T-helper 2 cell treated with Interferon-gamma antibody and Interleukin-4, amounts not matched to agents 5 μg/mL and 100 μg/mL, for 36 hours (primary cell): ENCODE data around the gene SGSM1.
"Not testable (repeated sequence)": the region's sequence is repeated elsewhere in the genome, so short reads cannot be mapped to it uniquely, and the experiment has no call there.

Experiments used
- DNase-seq: peaks from one replicate; pipeline ENCODE4 v3.0.0; 2021; ENCODE audit warnings: low spot score
- H3K27ac Mint-ChIP-seq: one replicate; pipeline ENCODE4 v1.8.0; 2021; ENCODE audit warnings: mild to moderate bottlenecking, mixed read lengths
- H3K27me3 Mint-ChIP-seq: one replicate; pipeline ENCODE4 v1.8.0; 2021; ENCODE audit warnings: low read depth, mixed read lengths
- H3K36me3 Mint-ChIP-seq: one replicate; pipeline ENCODE4 v1.8.0; 2021; ENCODE audit warnings: low read depth, mixed read lengths
- H3K4me1 Mint-ChIP-seq: one replicate; pipeline ENCODE4 v1.8.0; 2021; ENCODE audit warnings: low read depth, mixed read lengths
- H3K4me3 Mint-ChIP-seq: one replicate; pipeline ENCODE4 v1.8.0; 2022; ENCODE audit warnings: mild to moderate bottlenecking, moderate library complexity, mixed read lengths
- H3K9me3 Mint-ChIP-seq: one replicate; pipeline ENCODE4 v1.8.0; 2021; ENCODE audit warnings: mixed read lengths

Gene SGSM1

DNA sequence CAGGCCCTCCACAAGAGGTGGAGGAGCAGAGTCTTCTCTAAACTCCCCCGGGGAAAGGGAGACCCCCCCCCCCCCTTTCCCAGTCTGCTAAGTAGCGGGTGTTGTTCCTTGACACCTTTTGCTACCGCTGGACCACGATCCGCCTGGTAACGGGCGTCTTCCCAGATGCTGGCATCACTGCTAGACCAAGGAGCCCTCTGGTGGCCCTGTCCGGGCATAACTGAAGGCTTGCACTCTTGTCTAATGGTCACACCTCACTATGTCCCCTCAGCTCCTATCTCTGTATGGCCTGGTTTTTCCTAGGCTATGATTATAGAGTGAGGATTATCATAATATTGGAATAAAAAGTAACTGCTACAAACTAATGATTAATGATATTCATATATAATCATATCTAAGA lies 31.5 kb downstream of the SGSM1 start:
- not testable (repeated sequence) for H3K4me1 Mint-ChIP-seq, H3K9me3 Mint-ChIP-seq, H3K27ac Mint-ChIP-seq, H3K4me3 Mint-ChIP-seq, H3K27me3 Mint-ChIP-seq, H3K36me3 Mint-ChIP-seq, DNase-seq

DNA sequence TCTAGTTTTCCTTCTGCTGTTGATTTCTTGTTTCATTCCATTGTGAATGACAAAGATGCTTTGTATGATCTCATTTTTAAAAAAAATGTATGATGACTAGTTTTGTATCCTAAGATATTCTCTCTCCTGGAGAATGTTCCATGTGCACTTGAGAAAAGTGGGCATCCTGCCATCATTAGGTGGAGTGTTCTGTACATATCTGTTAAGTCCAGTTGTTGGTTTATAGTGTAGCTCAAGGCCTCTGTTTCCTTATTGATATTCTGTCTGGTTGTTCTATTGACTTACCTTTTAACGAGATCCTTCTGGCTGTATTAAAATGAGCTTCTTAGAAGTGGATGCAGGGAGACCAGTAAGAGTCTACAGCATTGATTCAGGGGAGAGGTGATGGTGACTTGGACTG lies 35.2 kb downstream of the SGSM1 start:
- no peak overlapping the region for H3K27ac Mint-ChIP-seq
- H3K4me3 Mint-ChIP-seq: no peak overlapping the region
- no peaks in the 10 kb centered on the region for H3K9me3 Mint-ChIP-seq
- no peaks in the 10 kb centered on the region for H3K27me3 Mint-ChIP-seq
- no peaks in the 10 kb centered on the region for H3K4me1 Mint-ChIP-seq
- no peak for DNase-seq
- H3K36me3 Mint-ChIP-seq: no peaks in the 10 kb centered on the region

DNA sequence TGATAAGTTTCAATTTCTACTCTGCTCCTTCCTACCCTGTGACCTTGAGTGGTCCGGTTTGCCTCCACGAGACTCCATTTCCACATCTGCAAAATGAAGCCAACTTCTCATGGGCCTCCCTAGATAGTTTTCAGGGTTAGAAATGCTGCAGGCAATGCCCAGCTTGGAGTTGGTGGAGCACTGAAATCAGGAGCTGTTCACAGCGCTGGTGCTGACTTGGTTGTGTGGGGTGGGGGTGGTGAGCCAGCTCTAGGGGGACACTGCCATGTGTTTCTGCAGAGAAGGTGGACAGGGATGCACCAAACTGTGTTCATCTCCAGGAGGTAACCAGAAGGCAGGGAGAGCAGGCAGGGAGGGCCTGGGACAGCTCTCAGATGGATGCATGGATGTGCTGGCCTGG lies 37.0 kb downstream of the SGSM1 start:
- Mint-ChIP-seq H3K27me3 (no peaks in the 10 kb centered on the region), H3K36me3 (no peaks in the 10 kb centered on the region), H3K4me1 (no peaks in the 10 kb centered on the region), H3K9me3 (no peaks in the 10 kb centered on the region), H3K27ac (no peak overlapping the region), H3K4me3 (no peak overlapping the region)
- no peak for DNase-seq

DNA sequence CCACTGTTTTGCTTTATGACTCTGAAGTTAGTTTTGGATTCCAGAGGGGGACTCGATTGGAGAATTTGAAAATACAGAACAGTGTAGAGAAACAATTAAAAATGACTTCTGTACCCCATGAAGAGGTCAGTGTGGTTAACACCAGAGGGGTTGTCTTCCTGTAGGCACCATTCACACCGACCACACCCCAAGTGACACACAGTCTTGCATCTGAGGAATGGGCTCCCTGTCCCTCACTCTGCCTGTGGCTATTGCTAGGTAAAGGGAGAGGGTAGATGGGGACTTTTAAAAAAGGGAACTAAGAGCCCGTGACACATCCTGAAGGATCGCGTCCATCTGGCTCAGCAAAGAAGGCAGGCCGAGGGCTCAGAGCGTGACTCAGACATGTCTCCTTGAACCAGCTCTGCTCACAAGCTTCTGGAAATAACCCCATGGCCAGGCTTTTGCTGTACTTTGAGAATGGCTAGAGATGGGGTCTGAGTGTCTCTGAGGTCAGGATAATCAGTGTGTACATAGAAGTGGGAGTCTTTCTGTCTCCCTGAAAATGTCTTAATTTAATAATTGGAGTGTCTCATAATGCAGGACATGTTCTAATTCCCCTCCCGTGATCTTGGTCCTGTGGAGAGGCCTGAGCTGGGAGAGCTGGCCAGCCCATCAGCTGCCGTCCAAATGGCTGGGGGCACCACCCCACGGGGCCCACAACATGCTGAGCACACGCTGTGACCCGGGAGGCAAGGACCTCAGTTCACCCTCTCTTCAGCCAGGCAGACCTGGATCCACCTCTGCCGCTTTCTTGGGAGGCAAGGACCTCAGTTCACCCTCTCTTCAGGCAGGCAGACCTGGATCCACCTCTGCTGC lies 39.3 kb downstream of the SGSM1 start:
- Mint-ChIP-seq H3K4me1 (peaks cover 1% of the 10 kb centered on the region), H3K27me3 (no peaks in the 10 kb centered on the region), H3K9me3 (no peaks in the 10 kb centered on the region), H3K27ac (no peak overlapping the region), H3K4me3 (no peak overlapping the region), H3K36me3 (no peaks in the 10 kb centered on the region)
- DNase-seq: no peak

DNA sequence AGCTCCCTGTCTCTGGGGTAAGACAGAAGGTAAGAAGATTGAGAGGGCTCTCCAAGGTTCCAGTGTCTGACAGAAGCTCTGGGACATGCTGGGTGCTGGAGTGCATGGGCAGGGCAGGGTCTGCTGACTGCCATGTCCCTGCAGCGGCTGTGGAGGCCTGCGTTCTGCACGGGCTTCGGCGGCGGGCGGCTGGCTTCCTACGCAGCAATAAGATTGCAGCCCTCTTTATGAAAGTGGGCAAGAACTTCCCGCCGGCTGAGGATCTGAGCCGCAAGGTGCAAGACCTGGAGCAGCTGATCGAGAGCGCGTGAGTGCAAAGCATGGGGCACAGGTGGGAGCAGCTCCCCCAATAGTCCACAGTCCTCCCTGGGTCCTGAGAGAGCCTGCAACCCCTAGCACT lies 41.5 kb downstream of the SGSM1 start:
- H3K36me3 Mint-ChIP-seq: no peaks in the 10 kb centered on the region
- no peaks in the 10 kb centered on the region for H3K9me3 Mint-ChIP-seq
- H3K4me3 Mint-ChIP-seq: no peak overlapping the region
- no peaks in the 10 kb centered on the region for H3K27me3 Mint-ChIP-seq
- no peak for DNase-seq
- H3K4me1 Mint-ChIP-seq: peaks cover 4% of the 10 kb centered on the region
- H3K27ac Mint-ChIP-seq: no peak overlapping the region

DNA sequence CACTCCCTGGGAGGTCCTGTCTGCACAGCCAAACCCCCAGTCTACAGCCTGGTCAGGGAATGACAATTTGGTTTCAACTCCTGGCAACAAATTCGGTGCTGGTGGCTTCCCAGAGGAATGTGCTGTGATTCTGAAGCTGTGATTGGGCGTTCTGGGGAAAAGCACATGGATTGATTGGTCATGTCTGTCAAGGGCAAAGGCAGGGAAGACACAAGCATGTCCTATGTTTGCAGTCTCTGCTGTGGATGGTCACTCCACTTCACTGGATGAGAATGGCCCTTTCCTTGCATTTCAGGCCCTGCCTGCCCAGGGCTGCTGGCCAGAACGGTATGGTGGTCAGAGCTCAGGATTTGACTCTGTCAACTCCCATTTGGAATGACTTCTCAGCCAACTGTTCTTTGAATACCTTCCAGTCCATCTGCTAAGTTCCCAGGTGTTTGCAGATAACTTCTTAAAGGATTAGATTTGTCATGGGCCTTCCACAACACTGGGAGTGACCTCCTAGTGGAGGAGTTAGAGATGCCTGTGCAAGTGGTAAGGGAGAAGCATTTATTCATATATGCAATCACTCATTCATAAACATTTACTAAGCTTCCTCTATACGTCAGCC lies 42.7 kb downstream of the SGSM1 start:
- Mint-ChIP-seq H3K27ac (no peak overlapping the region), H3K9me3 (no peaks in the 10 kb centered on the region), H3K27me3 (no peaks in the 10 kb centered on the region), H3K4me3 (no peak overlapping the region), H3K4me1 (peaks cover 4% of the 10 kb centered on the region), H3K36me3 (no peaks in the 10 kb centered on the region)
- DNase-seq: no peak

DNA sequence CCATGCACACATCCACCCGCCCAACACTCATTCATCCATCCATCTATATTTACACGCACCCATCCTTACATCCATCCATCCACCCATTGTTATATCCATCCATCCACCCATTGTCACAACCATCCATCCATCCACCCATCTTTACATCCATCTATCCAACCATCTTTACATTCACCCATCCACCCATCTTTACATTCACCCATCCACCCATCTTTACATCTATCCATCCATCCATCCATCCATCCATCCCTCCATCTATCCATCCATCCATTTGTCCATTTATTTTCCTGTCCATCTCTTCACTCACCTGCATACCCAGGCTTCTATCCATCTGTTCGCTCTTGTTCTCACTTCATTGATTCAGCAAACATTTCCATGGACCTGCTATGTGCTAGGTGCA lies 49.8 kb downstream of the SGSM1 start:
- Mint-ChIP-seq H3K9me3 (no peaks in the 10 kb centered on the region), H3K36me3 (no peaks in the 10 kb centered on the region), H3K27ac (no peak overlapping the region), H3K4me3 (no peak overlapping the region), H3K4me1 (no peaks in the 10 kb centered on the region), H3K27me3 (no peaks in the 10 kb centered on the region)
- no peak for DNase-seq

DNA sequence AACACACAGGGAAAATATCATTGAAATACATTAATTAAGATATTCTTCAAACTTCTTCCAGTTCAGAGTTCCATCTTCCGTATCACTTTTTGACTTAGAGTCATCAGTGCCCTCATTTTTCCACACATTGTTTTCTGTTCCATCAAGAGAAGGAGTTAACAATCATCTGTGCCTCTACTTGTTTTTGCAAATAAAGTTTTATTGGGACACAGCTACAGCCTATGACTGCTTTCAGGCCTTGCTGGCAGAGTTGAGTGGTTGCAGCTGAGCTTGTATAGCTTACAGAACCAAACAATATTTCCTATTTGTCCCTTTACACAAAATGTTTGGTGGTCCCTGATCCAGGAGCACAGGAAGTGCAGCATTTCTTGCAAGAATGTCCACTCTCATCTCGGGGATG lies 51.6 kb downstream of the SGSM1 start:
- DNase-seq: no peak

DNA sequence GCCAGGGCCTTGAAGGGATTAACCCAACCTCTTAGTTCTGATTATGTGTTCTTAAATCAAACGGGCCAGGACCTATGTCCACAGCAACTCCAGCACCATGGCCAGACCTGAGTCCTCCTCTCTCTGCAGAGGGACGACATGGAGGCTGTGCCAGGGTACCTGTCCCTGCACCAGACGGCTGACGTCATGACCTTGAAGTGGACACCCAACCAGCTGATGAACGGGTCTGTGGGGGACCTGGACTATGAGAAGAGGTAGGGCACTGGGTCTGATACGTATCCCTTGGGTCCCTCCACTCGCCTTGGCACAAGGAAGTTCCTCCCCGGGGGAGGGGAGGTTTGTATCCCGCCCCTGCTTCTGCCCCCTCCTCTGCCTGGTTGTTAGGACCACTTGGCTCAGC lies 53.6 kb downstream of the SGSM1 start:
- no peaks in the 10 kb centered on the region for H3K4me1 Mint-ChIP-seq
- H3K4me3 Mint-ChIP-seq: no peak overlapping the region
- H3K9me3 Mint-ChIP-seq: no peaks in the 10 kb centered on the region
- H3K27ac Mint-ChIP-seq: no peak overlapping the region
- H3K27me3 Mint-ChIP-seq: no peaks in the 10 kb centered on the region
- no peaks in the 10 kb centered on the region for H3K36me3 Mint-ChIP-seq
- no peak for DNase-seq

More for the DNA sequence above, 51.6 kb downstream of the SGSM1 start:
- H3K27ac Mint-ChIP-seq: no peak overlapping the region
- H3K9me3 Mint-ChIP-seq: no peaks in the 10 kb centered on the region
- no peaks in the 10 kb centered on the region for H3K36me3 Mint-ChIP-seq
- H3K27me3 Mint-ChIP-seq: no peaks in the 10 kb centered on the region
- no peaks in the 10 kb centered on the region for H3K4me1 Mint-ChIP-seq
- no peak overlapping the region for H3K4me3 Mint-ChIP-seq

DNA sequence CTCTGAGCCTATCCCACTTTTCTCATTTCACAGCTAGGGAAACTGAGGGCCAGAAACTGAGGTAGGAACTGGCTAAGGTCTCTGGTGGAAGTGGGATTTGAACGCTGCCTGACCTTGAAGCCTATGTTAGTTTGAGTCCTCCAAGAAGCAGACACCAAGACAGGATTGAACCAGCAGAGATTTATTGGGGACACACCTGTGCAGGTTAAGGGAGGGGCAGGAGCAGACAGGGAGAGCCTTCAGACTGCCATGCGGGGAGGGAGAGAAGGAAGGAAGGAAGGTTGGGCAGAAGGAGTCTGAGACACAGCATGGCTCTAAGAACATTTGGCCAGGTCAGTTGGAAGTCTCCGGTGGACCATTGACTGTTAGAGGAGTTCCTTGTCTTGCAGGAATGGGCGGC lies 59.5 kb downstream of the SGSM1 start:
- DNase-seq: no peak
- no peak overlapping the region for H3K27ac Mint-ChIP-seq
- H3K4me1 Mint-ChIP-seq: no peaks in the 10 kb centered on the region
- H3K4me3 Mint-ChIP-seq: no peak overlapping the region
- no peaks in the 10 kb centered on the region for H3K36me3 Mint-ChIP-seq
- H3K27me3 Mint-ChIP-seq: no peaks in the 10 kb centered on the region
- no peaks in the 10 kb centered on the region for H3K9me3 Mint-ChIP-seq

DNA sequence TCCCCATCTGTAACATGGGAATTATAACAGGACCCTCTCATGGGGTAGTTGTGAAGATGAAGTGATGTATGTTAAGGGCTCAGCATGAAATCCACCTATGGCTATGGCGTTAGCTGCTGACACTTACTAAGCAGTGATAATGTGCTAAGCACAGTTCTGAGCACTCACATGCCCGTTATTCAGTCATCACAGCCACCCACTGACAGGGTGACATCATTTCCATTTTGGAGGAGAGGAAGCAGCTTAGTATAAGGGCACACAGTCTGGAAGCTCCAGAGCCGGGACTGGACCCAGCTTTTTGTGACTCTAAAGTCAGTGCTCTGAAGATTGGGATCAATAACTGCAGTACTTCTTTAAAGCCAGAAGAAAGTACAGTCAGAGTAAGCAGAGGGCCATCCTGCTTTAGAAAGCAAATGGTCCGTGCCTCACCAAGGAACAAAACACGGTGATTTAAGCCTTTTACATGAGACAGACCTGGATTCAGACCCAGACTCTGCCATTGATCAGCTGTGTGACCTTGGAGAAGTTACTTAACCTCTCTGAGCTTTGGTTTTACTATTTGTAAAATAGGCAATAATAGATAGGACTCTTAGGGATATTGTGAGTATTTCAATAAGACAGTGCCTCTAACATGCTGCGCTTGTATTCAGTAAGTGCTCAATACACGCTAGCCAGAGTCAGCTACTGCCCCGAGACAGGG lies 61.5 kb downstream of the SGSM1 start:
- H3K4me3 Mint-ChIP-seq: no peak overlapping the region
- H3K4me1 Mint-ChIP-seq: no peaks in the 10 kb centered on the region
- peaks cover 3% of the 10 kb centered on the region for H3K27me3 Mint-ChIP-seq
- H3K36me3 Mint-ChIP-seq: no peaks in the 10 kb centered on the region
- H3K9me3 Mint-ChIP-seq: no peaks in the 10 kb centered on the region
- H3K27ac Mint-ChIP-seq: no peak overlapping the region
- no peak for DNase-seq

DNA sequence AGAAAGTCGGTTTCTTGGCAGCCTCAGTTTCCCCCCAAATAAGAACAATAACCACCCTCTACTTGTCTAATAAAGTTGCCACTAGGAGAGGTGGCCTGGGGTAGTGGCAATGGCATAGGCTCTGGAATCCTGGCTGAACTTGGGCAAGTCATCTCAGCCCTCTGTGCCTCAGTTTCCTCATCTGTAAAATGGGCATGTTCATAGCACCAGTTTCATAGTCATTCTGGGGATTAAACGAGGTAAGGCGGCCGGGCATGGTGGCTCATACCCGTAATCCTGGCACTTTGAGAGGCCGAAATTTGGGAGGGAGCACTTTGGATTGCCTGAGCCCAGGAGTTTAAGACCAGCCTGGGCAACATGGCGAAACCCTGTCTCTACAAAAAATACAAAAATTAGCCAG lies 63.0 kb downstream of the SGSM1 start:
- H3K4me3 Mint-ChIP-seq: no peak overlapping the region
- DNase-seq: no peak
- no peaks in the 10 kb centered on the region for H3K36me3 Mint-ChIP-seq
- no peak overlapping the region for H3K27ac Mint-ChIP-seq
- H3K9me3 Mint-ChIP-seq: no peaks in the 10 kb centered on the region
- no peaks in the 10 kb centered on the region for H3K4me1 Mint-ChIP-seq
- H3K27me3 Mint-ChIP-seq: peaks cover 3% of the 10 kb centered on the region

DNA sequence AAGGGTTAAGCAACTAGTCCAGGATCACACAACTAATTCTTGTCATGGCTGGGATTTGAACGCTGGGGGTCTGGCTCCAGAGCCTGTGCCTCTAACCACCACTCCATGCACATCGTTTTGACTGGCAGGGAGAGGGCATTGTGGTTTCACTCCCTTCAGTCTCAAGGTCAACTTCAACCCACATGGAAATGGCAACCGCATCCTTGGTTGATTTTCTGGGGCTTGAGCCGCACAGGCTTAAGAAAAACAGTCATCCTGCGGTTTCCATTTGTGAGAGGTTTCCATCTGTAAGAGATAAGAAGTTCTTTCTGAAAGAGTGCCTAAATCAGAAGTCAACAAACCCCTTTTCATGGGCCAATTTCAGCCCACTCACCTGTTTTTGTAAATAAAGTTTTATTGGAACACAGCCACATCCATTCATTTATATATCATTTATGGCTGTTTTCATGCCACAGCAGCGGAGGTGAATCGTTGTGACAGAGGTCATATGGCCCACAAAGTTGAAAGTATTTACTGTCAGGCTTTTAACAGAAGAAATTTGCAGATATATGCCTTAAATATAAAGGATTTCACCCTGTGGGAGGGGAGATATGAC lies 65.7 kb downstream of the SGSM1 start:
- no peaks in the 10 kb centered on the region for H3K4me1 Mint-ChIP-seq
- no peaks in the 10 kb centered on the region for H3K36me3 Mint-ChIP-seq
- H3K27ac Mint-ChIP-seq: no peak overlapping the region
- peak; percentile 10 for DNase-seq
- H3K27me3 Mint-ChIP-seq: peaks cover 3% of the 10 kb centered on the region
- peaks cover 6% of the 10 kb centered on the region for H3K9me3 Mint-ChIP-seq
- H3K4me3 Mint-ChIP-seq: no peak overlapping the region

DNA sequence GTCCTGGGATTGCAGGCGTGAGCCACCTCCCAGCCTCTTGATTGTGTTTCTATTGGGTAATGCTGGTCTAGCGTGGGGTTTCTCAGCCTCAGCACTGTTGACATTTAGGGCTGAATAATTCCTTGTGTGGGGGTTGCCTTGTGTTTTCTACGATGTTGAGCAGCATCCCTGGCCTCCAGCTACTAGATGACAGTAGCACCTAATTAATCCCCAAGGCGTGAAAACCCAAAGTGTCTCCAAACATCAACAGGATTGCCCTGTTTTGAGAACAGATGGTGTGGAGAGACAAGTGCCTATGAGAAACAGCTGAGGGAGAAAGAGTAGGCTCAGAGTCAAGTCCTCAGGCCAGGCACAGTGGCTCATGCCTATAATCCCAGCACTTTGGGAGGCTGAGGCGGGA lies 67.2 kb downstream of the SGSM1 start:
- Mint-ChIP-seq H3K4me3 (no peak overlapping the region), H3K4me1 (no peaks in the 10 kb centered on the region), H3K27ac (no peak overlapping the region), H3K36me3 (no peaks in the 10 kb centered on the region), H3K27me3 (peaks cover 3% of the 10 kb centered on the region), H3K9me3 (peaks cover 6% of the 10 kb centered on the region)
- no peak for DNase-seq
